Cardiac muscle cell (in vitro differentiated cells and primary cell): ENCODE data around the gene REEP5. TPM values are rescaled to one million over a fixed set of nuclear protein-coding genes. Genes with fewer than 3 reads are reported as not detected.

Source experiments
- DNase-seq, 2 donors: peaks; one replicate each; pipeline versions ENCODE4 v3.0.0 to v3.0.0-alpha.2; 2010 to 2017; ENCODE audit warnings: low read depth in 1 of 2, low spot score in 1 of 2
- H3K27ac ChIP-seq: fragments of 200-600 bp; sonication (generic); 2 replicates; pipeline ENCODE4 v1.5.1; 2016
- H3K27me3 ChIP-seq: fragments of 200-600 bp; sonication (generic); 2 replicates; pipeline ENCODE4 v1.6.0; 2016; ENCODE audit warnings: control low read depth
- H3K36me3 ChIP-seq: fragments of 200-600 bp; sonication (generic); 2 replicates; pipeline ENCODE4 v1.5.1; 2016; ENCODE audit warnings: control low read depth
- H3K4me1 ChIP-seq: fragments of 200-600 bp; sonication (generic); 2 replicates; pipeline ENCODE4 v1.8.1; 2017; ENCODE audit warnings: low read depth, mild to moderate bottlenecking, mixed run types
- H3K4me3 ChIP-seq: fragments of 200-600 bp; sonication (generic); 2 replicates; pipeline ENCODE4 v1.5.1; 2016; ENCODE audit warnings: mild to moderate bottlenecking
- H3K9me3 ChIP-seq: fragments of 200-600 bp; sonication (generic); 2 replicates; pipeline ENCODE4 v1.5.1; 2017; ENCODE audit warnings: low read depth, mild to moderate bottlenecking, control low read depth
- CTCF ChIP-seq: IDR thresholded peaks from 2 replicates; pipeline ENCODE4 v1.5.1; 2012; ENCODE audit warnings: low read depth, mild to moderate bottlenecking, low read length
- polyA plus RNA-seq: library from polyadenylated mRNA; unstranded; fragments of >200 nt; fragmentation: Nextera tagmentation; extraction: Ambion mirVana; gene quantifications from 2 replicates; pipeline ENCODE4 v1.2.1, GENCODE V29; 2016
- total RNA-seq: library from RNA; depleted of rRNA; stranded (reverse); fragments of >200 nt; gene quantifications from 2 replicates; pipeline ENCODE4 v1.2.3, GENCODE V29; 2016

The REEP5 gene
- total and polyA plus RNA-seq, 2 experiments from 2014 or later = 27.0 to 138 TPM

- peaks cover 44% of the 10 kb centered on the region for H3K36me3 ChIP-seq
These were observed 55.3 kb downstream of the REEP5 start for GRCh38 chr5:112866739-112867138.

GRCh38 chr5:112865128-112865527, 56.9 kb downstream of the REEP5 start:
- Histone ChIP-seq H3K4me1 (no peaks in the 10 kb centered on the region), H3K9me3 (no peaks in the 10 kb centered on the region), H3K27me3 (no peaks in the 10 kb centered on the region), H3K27ac (no peak overlapping the region), H3K4me3 (no peak overlapping the region), H3K36me3 (peaks cover 37% of the 10 kb centered on the region)
- peak in 1 of 2 donors; percentile 6 for DNase-seq
- no peak for TF ChIP-seq CTCF

More at GRCh38 chr5:112866739-112867138, 55.3 kb downstream of the REEP5 start:
- no peak overlapping the region for H3K27ac ChIP-seq
- no peaks in the 10 kb centered on the region for H3K27me3 ChIP-seq
- no peak overlapping the region for H3K4me3 ChIP-seq
- DNase-seq = no peak
- no peaks in the 10 kb centered on the region for H3K4me1 ChIP-seq
- no peak for TF ChIP-seq CTCF
- H3K9me3 ChIP-seq = no peaks in the 10 kb centered on the region

DNA sequence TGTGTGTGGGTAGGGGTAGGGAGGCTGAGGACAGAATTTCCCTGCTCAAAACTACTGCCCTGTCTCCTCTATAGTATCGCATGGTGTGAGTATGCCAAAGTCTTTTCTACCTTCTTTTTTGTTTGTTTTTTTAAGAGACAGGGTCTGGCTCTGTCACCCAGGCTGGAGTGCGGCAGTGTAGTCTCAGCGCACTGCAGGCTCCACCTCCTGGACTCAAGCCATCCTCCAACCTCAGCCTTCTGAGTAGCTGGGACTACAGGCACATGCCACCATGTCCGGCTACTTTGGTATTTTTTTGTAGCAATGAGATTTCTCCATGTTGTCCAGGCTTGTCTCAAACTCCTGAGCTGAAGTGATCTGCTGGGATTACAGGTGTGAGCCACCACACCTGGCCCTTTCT, 58.5 kb downstream of the REEP5 start:
- Histone ChIP-seq H3K4me3 (no peak overlapping the region), H3K9me3 (no peaks in the 10 kb centered on the region), H3K36me3 (peaks cover 33% of the 10 kb centered on the region), H3K27ac (no peak overlapping the region), H3K27me3 (no peaks in the 10 kb centered on the region), H3K4me1 (no peaks in the 10 kb centered on the region)
- peak in 1 of 2 donors; percentile 14 for DNase-seq
- no peak for TF ChIP-seq CTCF

GRCh38 chr5:112862085-112862484, 59.9 kb downstream of the REEP5 start:
- Histone ChIP-seq H3K27me3 (no peaks in the 10 kb centered on the region), H3K27ac (peak overlapping the region; percentile 93), H3K4me1 (no peaks in the 10 kb centered on the region), H3K36me3 (peaks cover 21% of the 10 kb centered on the region), H3K9me3 (no peaks in the 10 kb centered on the region), H3K4me3 (peak overlapping the region; percentile 71)
- no peak for DNase-seq
- no peak for TF ChIP-seq CTCF

GRCh38 chr5:112861638-112861985, 60.4 kb downstream of the REEP5 start:
- DNase-seq = no peak
- Histone ChIP-seq H3K4me1 (no peaks in the 10 kb centered on the region), H3K27me3 (no peaks in the 10 kb centered on the region), H3K27ac (peak overlapping the region; percentile 93), H3K4me3 (peak overlapping the region; percentile 71), H3K36me3 (peaks cover 18% of the 10 kb centered on the region), H3K9me3 (no peaks in the 10 kb centered on the region)
- no peak for TF ChIP-seq CTCF
